Measurements from ENCODE around the gene GRID2. TPM values are rescaled to one million over a fixed set of nuclear protein-coding genes. Genes with fewer than 3 reads are reported as not detected.

The GRID2 gene
- polyA plus RNA-seq, 1 of the 3 experiments (the other 2 are of a cell fraction), result not detected

DNA sequence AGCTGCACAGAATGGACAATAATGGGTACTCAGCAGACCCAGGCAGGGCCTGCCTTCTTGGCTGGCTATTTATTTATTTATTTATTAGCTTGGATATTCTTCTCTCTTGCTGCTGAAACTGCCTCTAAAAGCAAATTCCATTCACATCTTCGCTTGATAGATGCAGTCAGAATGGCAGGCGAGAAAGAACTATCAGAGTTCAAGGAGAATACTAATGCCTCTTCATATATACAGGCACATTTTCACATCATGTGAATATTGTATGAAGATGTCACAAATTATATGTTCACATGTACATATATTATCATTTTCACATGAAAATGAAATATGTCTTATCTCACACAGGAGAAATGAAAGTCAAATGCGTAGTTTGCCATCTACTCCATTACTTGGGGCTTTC, 1045.1 kb downstream of the GRID2 start:
- DNase-seq, result no peak
- no peak overlapping the region for H2AFZ ChIP-seq (ENCODE audit: low read depth)
- no peaks in the 10 kb centered on the region for H3K9me2 ChIP-seq
- H3F3A ChIP-seq (replicated peaks; ENCODE audit: insufficient read depth), result no peaks in the 10 kb centered on the region
- no peaks in the 10 kb centered on the region for H3K27me3 ChIP-seq (ENCODE audit: insufficient read depth)
- no peaks in the 10 kb centered on the region for H3K9me3 ChIP-seq
- H4K20me1 ChIP-seq (ENCODE audit: insufficient read depth), result no peaks in the 10 kb centered on the region
- H3K79me2 ChIP-seq (ENCODE audit: insufficient read depth), result no peaks in the 10 kb centered on the region
- ChIA-PET POLR2A (no interaction called here), CTCF (interaction anchor here (0.7 kb wide), 1 partner anchor 502 kb away, joined by 3 read pairs; no protein-coding TSS in a partner anchor)
- 78% methylated on average over 3 of the region's 3 CpGs for WGBS (ENCODE audit: low lambda C conversion rate)
- TF ChIP-seq YY1 (IDR thresholded peaks at IDR 0.05; ENCODE audit: low read depth), result no peak
- TF ChIP-seq JUND (IDR thresholded peaks at IDR 0.05), result no peak
- TF ChIP-seq, protein P1, sequence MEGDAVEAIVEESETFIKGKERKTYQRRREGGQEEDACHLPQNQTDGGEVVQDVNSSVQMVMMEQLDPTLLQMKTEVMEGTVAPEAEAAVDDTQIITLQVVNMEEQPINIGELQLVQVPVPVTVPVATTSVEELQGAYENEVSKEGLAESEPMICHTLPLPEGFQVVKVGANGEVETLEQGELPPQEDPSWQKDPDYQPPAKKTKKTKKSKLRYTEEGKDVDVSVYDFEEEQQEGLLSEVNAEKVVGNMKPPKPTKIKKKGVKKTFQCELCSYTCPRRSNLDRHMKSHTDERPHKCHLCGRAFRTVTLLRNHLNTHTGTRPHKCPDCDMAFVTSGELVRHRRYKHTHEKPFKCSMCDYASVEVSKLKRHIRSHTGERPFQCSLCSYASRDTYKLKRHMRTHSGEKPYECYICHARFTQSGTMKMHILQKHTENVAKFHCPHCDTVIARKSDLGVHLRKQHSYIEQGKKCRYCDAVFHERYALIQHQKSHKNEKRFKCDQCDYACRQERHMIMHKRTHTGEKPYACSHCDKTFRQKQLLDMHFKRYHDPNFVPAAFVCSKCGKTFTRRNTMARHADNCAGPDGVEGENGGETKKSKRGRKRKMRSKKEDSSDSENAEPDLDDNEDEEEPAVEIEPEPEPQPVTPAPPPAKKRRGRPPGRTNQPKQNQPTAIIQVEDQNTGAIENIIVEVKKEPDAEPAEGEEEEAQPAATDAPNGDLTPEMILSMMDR (IDR thresholded peaks at IDR 0.05), result no peak
- TF ChIP-seq RCOR1 (IDR thresholded peaks at IDR 0.05; ENCODE audit: low read length), result no peak
- no peak for TF ChIP-seq SIN3A (IDR thresholded peaks at IDR 0.05; ENCODE audit: borderline replicate concordance, low read depth, low read length)
- no peak for TF ChIP-seq MEF2A (IDR thresholded peaks at IDR 0.05; ENCODE audit: borderline replicate concordance, low read depth)
- TF ChIP-seq TCF12 (IDR thresholded peaks at IDR 0.05), result no peak
- TF ChIP-seq FOXJ3 (CRISPR knock-in tag; IDR thresholded peaks at IDR 0.05), result no peak
- TF ChIP-seq, protein P2, sequence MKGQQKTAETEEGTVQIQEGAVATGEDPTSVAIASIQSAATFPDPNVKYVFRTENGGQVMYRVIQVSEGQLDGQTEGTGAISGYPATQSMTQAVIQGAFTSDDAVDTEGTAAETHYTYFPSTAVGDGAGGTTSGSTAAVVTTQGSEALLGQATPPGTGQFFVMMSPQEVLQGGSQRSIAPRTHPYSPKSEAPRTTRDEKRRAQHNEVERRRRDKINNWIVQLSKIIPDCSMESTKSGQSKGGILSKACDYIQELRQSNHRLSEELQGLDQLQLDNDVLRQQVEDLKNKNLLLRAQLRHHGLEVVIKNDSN (IDR thresholded peaks at IDR 0.05; ENCODE audit: borderline replicate concordance, low read depth), result no peak
- no peak for TF ChIP-seq FOXM1 (IDR thresholded peaks at IDR 0.05; ENCODE audit: low read depth)
- TF ChIP-seq NRF1 (IDR thresholded peaks at IDR 0.05; ENCODE audit: low read depth, low read length), result no peak
- no peak for TF ChIP-seq CHD2 (IDR thresholded peaks at IDR 0.05; ENCODE audit: low read length, partially characterized antibody)
- H3K9ac ChIP-seq, result no peak overlapping the region
- no peak overlapping the region for H3K4me3 ChIP-seq (ENCODE audit: low read depth in 2 of 2, low read length in 1 of 2)
- no peak overlapping the region for H3K4me2 ChIP-seq
- no peaks in the 10 kb centered on the region for H3K36me3 ChIP-seq (replicated peaks in 1 of 2; ENCODE audit: control insufficient read depth in 1 of 2, insufficient read depth in 2 of 2, low read length in 1 of 2)
- no peak overlapping the region for H3K27ac ChIP-seq (ENCODE audit: low read depth in 2 of 2, low read length in 1 of 2)
- no peaks in the 10 kb centered on the region for H3K4me1 ChIP-seq (ENCODE audit: control insufficient read depth in 1 of 2, insufficient read depth in 2 of 2, low read depth in 1 of 2, low read length in 1 of 2)

- CTCF ChIA-PET, result no interaction called here
- WGBS (ENCODE audit: low lambda C conversion rate), result 25% methylated on average over 1 of the region's 1 CpG
Observed at GRCh38 chr4:93351846-93352245, 1048.1 kb downstream of the GRID2 start.

More at GRCh38 chr4:93351846-93352245, 1048.1 kb downstream of the GRID2 start:
- Histone ChIP-seq H3K9ac (no peak overlapping the region), H3K4me3 (ENCODE audit: low read depth in 2 of 2, low read length in 1 of 2) (no peak overlapping the region), H3K4me2 (no peak overlapping the region), H3K9me2 (no peaks in the 10 kb centered on the region), H3K27ac (ENCODE audit: low read depth in 2 of 2, low read length in 1 of 2) (no peak overlapping the region), H3K9me3 (no peaks in the 10 kb centered on the region), H3K36me3 (replicated peaks in 1 of 2; ENCODE audit: control insufficient read depth in 1 of 2, insufficient read depth in 2 of 2, low read length in 1 of 2) (no peaks in the 10 kb centered on the region), H3K4me1 (ENCODE audit: control insufficient read depth in 1 of 2, insufficient read depth in 2 of 2, low read depth in 1 of 2, low read length in 1 of 2) (no peaks in the 10 kb centered on the region), H3K27me3 (ENCODE audit: insufficient read depth) (no peaks in the 10 kb centered on the region), H2AFZ (ENCODE audit: low read depth) (no peak overlapping the region), H3F3A (replicated peaks; ENCODE audit: insufficient read depth) (no peaks in the 10 kb centered on the region), H3K79me2 (ENCODE audit: insufficient read depth) (no peaks in the 10 kb centered on the region), H4K20me1 (ENCODE audit: insufficient read depth) (no peaks in the 10 kb centered on the region)
- POLR2A ChIA-PET, result no interaction called here
- no peak for TF ChIP-seq ELF1 (IDR thresholded peaks at IDR 0.05)
- TF ChIP-seq TCF12 (IDR thresholded peaks at IDR 0.05), result no peak
- TF ChIP-seq MXI1 (IDR thresholded peaks at IDR 0.05; ENCODE audit: low read depth, low read length), result no peak
- TF ChIP-seq RXRA (IDR thresholded peaks at IDR 0.05; ENCODE audit: borderline replicate concordance, low read depth), result no peak
- TF ChIP-seq CHD2 (IDR thresholded peaks at IDR 0.05; ENCODE audit: low read length, partially characterized antibody), result no peak
- TF ChIP-seq, protein P3, sequence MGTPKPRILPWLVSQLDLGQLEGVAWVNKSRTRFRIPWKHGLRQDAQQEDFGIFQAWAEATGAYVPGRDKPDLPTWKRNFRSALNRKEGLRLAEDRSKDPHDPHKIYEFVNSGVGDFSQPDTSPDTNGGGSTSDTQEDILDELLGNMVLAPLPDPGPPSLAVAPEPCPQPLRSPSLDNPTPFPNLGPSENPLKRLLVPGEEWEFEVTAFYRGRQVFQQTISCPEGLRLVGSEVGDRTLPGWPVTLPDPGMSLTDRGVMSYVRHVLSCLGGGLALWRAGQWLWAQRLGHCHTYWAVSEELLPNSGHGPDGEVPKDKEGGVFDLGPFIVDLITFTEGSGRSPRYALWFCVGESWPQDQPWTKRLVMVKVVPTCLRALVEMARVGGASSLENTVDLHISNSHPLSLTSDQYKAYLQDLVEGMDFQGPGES (IDR thresholded peaks at IDR 0.05; ENCODE audit: low read depth, low read length), result no peak
- no peak for TF ChIP-seq NFIC (IDR thresholded peaks at IDR 0.05; ENCODE audit: borderline replicate concordance)
- no peak for TF ChIP-seq JUND (IDR thresholded peaks at IDR 0.05)
- no peak for TF ChIP-seq SIN3A (IDR thresholded peaks at IDR 0.05; ENCODE audit: borderline replicate concordance, low read depth, low read length)
- no peak for TF ChIP-seq GABPA (IDR thresholded peaks at IDR 0.05; ENCODE audit: low read depth)
- TF ChIP-seq EP300 (IDR thresholded peaks at IDR 0.05; ENCODE audit: borderline replicate concordance in 1 of 2, low read depth in 1 of 2, low read length in 1 of 2), result no peak
- DNase-seq, result no peak

Measured in SK-N-SH (cell line).